Endothelial cell of umbilical vein (primary cell): Measurements from ENCODE around the gene MTX1. TPM values are rescaled to one million over a fixed set of nuclear protein-coding genes. Genes with fewer than 3 reads are reported as not detected.

Experiments
- BruUV-seq: library from RNA; stranded (reverse); fragments of 400-500 nt; replicated peaks from 2 replicates; lab custom pipeline; 2021; lab: Mats Ljungman, UMichigan
- CTCF ChIA-PET: fragments of 300-600, 350-600 bp; sonication (Branson Sonifier 250); formaldehyde crosslinking; loops from one replicate; lab custom pipeline; 2021; ENCODE audit warnings: antibody characterized with exemption, inconsistent platforms; lab: Charles Lee
- POLR2A ChIA-PET: fragments of 300-600, 350-600 bp; sonication (Branson Sonifier 250); formaldehyde crosslinking; loops from one replicate; lab custom pipeline; 2021; ENCODE audit warnings: antibody characterized with exemption, inconsistent platforms; lab: Charles Lee
- DNase-seq: peaks from one replicate; pipeline ENCODE4 v3.0.0-alpha.2; 2011; ENCODE audit warnings: low read depth, low spot score
- FAIRE-seq: peaks from 2 replicates; lab custom pipeline; 2011; peaks lifted over from hg19 to GRCh38; lab: Jason Lieb, UNC
- H2AFZ ChIP-seq: 2 replicates; pipeline ENCODE4 v1.6.0; 2012; ENCODE audit warnings: low read depth, low read length, control low read depth, inconsistent platforms
- H3K27ac ChIP-seq: 2 replicates; pipeline ENCODE4 v1.5.1; 2011; ENCODE audit warnings: low read depth, mild to moderate bottlenecking, control low read depth, low read length, moderate library complexity; ENCODE audit not compliant: insufficient read depth
- H3K27me3 ChIP-seq, 2 experiments: 2 replicates each; pipeline versions ENCODE4 v1.6.0 to v1.6.1; 2011; ENCODE audit warnings: low read length in 2 of 2, mixed read lengths in 1 of 2; ENCODE audit not compliant: control insufficient read depth in 2 of 2, insufficient read depth in 2 of 2
- H3K36me3 ChIP-seq, 2 experiments: 2 replicates in 1 of 2; 3 replicates in 1 of 2; pipeline ENCODE4 v1.5.1; 2011; ENCODE audit warnings: low read length in 2 of 2, mild to moderate bottlenecking in 1 of 2, moderate library complexity in 1 of 2; ENCODE audit not compliant: control insufficient read depth in 2 of 2, insufficient read depth in 2 of 2; ENCODE audit errors: extremely low read depth in 1 of 2
- H3K4me1 ChIP-seq: 3 replicates; pipeline ENCODE4 v1.5.1; 2011; ENCODE audit warnings: mild to moderate bottlenecking, low read length; ENCODE audit not compliant: control insufficient read depth, insufficient read depth; ENCODE audit errors: extremely low read depth
- H3K4me2 ChIP-seq: 2 replicates; pipeline ENCODE4 v1.6.1; 2011; ENCODE audit warnings: low read length, control low read depth, mixed read lengths; ENCODE audit not compliant: insufficient read depth
- H3K4me3 ChIP-seq, 3 experiments: fragments of 200-600 bp in 1 of 3; sonication (generic), shearing (Covaris generic) in 1 of 3; replicated peaks in 1 of 3; 2 replicates each; pipeline ENCODE4 v1.5.1; 2011 to 2016; ENCODE audit warnings: control low read depth in 3 of 3, low read length in 3 of 3, mild to moderate bottlenecking in 2 of 3, inconsistent platforms in 1 of 3, low read depth in 1 of 3, moderate library complexity in 1 of 3; ENCODE audit not compliant: insufficient read depth in 1 of 3
- H3K79me2 ChIP-seq: 2 replicates; pipeline ENCODE4 v1.6.0; 2012; ENCODE audit warnings: low read length, inconsistent platforms; ENCODE audit not compliant: control insufficient read depth, insufficient read depth
- H3K9ac ChIP-seq: replicated peaks from 2 replicates; pipeline ENCODE3; 2011; ENCODE audit warnings: low read length, control low read depth; ENCODE audit not compliant: insufficient read depth; ENCODE audit errors: extremely low read depth
- H3K9me1 ChIP-seq: replicated peaks from 3 replicates; pipeline ENCODE4 v1.6.0; 2011; ENCODE audit warnings: mild to moderate bottlenecking, low read length; ENCODE audit not compliant: control insufficient read depth, insufficient read depth; ENCODE audit errors: extremely low read depth
- H3K9me3 ChIP-seq: replicated peaks from 2 replicates; pipeline ENCODE4 v1.5.1; 2012; ENCODE audit warnings: low read length, inconsistent platforms; ENCODE audit not compliant: control insufficient read depth, insufficient read depth
- H4K20me1 ChIP-seq: replicated peaks from 2 replicates; pipeline ENCODE3; 2011; ENCODE audit warnings: mild to moderate bottlenecking, low read length; ENCODE audit not compliant: control insufficient read depth, insufficient read depth; ENCODE audit errors: extremely low read depth
- FOS ChIP-seq: IDR thresholded peaks from 2 replicates; pipeline ENCODE4 v1.6.1; 2011; ENCODE audit warnings: mild to moderate bottlenecking, low read length, moderate library complexity, borderline replicate concordance; ENCODE audit not compliant: insufficient read depth
- GATA2 ChIP-seq: IDR thresholded peaks from 2 replicates; pipeline ENCODE4 v1.7.0; 2011; ENCODE audit warnings: low read depth, mild to moderate bottlenecking, moderate library complexity, mixed read lengths, low read length; ENCODE audit not compliant: insufficient read length, insufficient read depth
- JUN ChIP-seq: IDR thresholded peaks from 2 replicates; pipeline ENCODE4 v1.6.1; 2011; ENCODE audit warnings: borderline replicate concordance, low read depth; ENCODE audit not compliant: insufficient read length, insufficient read depth
- MYC ChIP-seq: IDR thresholded peaks from one replicate; pipeline ENCODE4 v1.6.1; 2011; ENCODE audit warnings: mild to moderate bottlenecking, low read depth, low read length
- POLR2AphosphoS5 ChIP-seq: IDR thresholded peaks from 2 replicates; pipeline ENCODE4 v1.6.1; 2012; ENCODE audit warnings: low read depth, mild to moderate bottlenecking, control low read depth, low read length, moderate library complexity; ENCODE audit not compliant: insufficient read depth
- dilution Hi-C: fragments of 300-500 bp; cut with MboI; formaldehyde crosslinking; loops from one replicate; pipeline ENCODE4 v1.15.0; 2019; ENCODE audit warnings: low sequenced_read_pairs; ENCODE audit not compliant: extremely low pct_ligation_motif_present
- intact Hi-C: fragments of 100-400 bp; cut with micrococcal nuclease; formaldehyde crosslinking; loops from one replicate; pipeline ENCODE4 v1.10.0; 2022
- polyA plus RNA-seq, 4 experiments: library from polyadenylated mRNA; depleted of rRNA in 3 of 4; stranded (reverse) in 3 of 4; unstranded in 1 of 4; fragments of >200 nt; gene quantifications; 2 replicates each; pipeline versions ENCODE4 v1.2.1 to v1.2.3, GENCODE V29; 2011 to 2012; ENCODE audit warnings: missing spikeins in 1 of 4
- total RNA-seq: library from RNA; stranded (reverse); gene quantifications from 2 replicates; pipeline ENCODE4 v1.2.3, GENCODE V29; 2021
- TF ChIP-seq, protein P1 (sequence below), 2 donors: IDR thresholded peaks; 1 replicate in 1 of 2; 2 replicates in 1 of 2; pipeline ENCODE4 v1.5.1; 2011; ENCODE audit warnings: low read length in 2 of 2, mild to moderate bottlenecking in 2 of 2, moderate library complexity in 2 of 2, control low read depth in 1 of 2, inconsistent platforms in 1 of 2, low read depth in 1 of 2; ENCODE audit not compliant: insufficient read depth in 1 of 2; ENCODE audit errors: extremely low read depth in 1 of 2
- TF ChIP-seq, protein P2 (sequence below): IDR thresholded peaks from 2 replicates; pipeline ENCODE4 v1.6.1; 2011; ENCODE audit not compliant: insufficient read depth, insufficient read length

Gene MTX1
- total and polyA plus RNA-seq, 2 donors (not counting 3 experiments of a cell fraction or from before 2014, with no cell fraction given) = 53.0 to 109 TPM

DNA sequence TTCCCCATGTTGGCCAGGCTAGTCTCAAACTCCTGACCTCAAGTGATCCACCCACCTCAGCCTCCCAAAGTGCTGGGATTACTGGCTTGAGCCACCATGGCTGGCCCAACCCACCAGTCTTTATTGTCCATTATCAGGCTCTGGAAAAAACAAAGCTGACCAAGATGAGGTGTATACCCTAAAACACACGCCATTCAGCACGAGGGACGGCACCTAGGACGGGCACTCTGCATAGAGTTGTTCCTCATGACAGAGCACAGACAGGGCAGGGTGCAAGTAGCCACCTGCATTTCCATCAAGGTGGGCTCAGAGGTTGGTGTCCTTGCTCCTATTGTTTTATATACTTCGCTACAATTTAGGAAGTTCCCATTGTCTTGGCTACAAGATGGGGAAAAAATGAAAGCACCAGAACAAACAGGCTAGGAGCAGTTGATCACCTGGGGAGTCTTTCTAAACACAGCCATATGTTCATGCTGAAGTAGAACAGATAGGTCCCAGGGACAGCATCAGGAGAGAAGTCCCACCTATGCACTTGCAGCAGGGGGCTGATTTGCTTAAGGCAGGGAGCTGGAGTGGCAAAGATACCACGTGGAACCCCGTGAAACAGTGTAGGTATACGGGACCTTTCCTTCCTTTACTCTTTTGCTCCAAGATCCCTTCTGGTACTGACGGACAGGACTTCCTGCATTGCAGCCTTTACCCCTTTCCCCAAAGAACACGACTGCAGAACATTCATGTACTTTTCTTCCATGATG is 39.9 kb upstream of the MTX1 start:
- FAIRE-seq = no peak
- Histone ChIP-seq H3K79me2 (peaks cover 16% of the 10 kb centered on the region), H3K27ac (no peak overlapping the region), H3K4me3 (no peak overlapping the region), H3K27me3 (no peaks in the 10 kb centered on the region), H2AFZ (no peak overlapping the region), H3K36me3 (peaks cover 3 to 9% of the 10 kb centered on the region in 2 experiments), H3K9me1 (no peaks in the 10 kb centered on the region), H3K9ac (no peak overlapping the region), H3K4me2 (no peak overlapping the region), H4K20me1 (no peaks in the 10 kb centered on the region), H3K9me3 (no peaks in the 10 kb centered on the region), H3K4me1 (peaks cover 25% of the 10 kb centered on the region)
- ChIA-PET POLR2A (interaction anchor here (1.7 kb wide), 1 partner anchor 77 kb away, joined by 5 read pairs; no protein-coding TSS in a partner anchor), CTCF (interaction anchor here (0.6 to 8.3 kb wide), 32 partner anchors 11 to 151 kb away, joined by 3 to 673 read pairs (median 6); partner anchors contain the start of genes DPM3, EFNA1, EFNA3 and SLC50A1)
- intact Hi-C loops (no loop called here), dilution Hi-C loops (no loop called here)
- no peak for DNase-seq
- no peak for TF ChIP-seq JUN
- TF ChIP-seq MYC = no peak
- no peak for TF ChIP-seq FOS
- TF ChIP-seq, protein P1, sequence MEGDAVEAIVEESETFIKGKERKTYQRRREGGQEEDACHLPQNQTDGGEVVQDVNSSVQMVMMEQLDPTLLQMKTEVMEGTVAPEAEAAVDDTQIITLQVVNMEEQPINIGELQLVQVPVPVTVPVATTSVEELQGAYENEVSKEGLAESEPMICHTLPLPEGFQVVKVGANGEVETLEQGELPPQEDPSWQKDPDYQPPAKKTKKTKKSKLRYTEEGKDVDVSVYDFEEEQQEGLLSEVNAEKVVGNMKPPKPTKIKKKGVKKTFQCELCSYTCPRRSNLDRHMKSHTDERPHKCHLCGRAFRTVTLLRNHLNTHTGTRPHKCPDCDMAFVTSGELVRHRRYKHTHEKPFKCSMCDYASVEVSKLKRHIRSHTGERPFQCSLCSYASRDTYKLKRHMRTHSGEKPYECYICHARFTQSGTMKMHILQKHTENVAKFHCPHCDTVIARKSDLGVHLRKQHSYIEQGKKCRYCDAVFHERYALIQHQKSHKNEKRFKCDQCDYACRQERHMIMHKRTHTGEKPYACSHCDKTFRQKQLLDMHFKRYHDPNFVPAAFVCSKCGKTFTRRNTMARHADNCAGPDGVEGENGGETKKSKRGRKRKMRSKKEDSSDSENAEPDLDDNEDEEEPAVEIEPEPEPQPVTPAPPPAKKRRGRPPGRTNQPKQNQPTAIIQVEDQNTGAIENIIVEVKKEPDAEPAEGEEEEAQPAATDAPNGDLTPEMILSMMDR (IDR thresholded peaks at IDR 0.05; ENCODE audit: extremely low read depth in 1 of 2, insufficient read depth in 1 of 2, low read depth in 1 of 2, low read length in 2 of 2) = no peak
- TF ChIP-seq, protein P2, sequence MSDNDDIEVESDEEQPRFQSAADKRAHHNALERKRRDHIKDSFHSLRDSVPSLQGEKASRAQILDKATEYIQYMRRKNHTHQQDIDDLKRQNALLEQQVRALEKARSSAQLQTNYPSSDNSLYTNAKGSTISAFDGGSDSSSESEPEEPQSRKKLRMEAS = no peak
- no peak for TF ChIP-seq POLR2AphosphoS5
- TF ChIP-seq GATA2 = no peak
- BruUV-seq = no TSS peak
